Activated CD8-positive, alpha-beta memory T cell treated with anti-CD3 and anti-CD28 coated beads, Interleukin-2, amount 50 U/mL, for 48 hours (primary cell): ENCODE measurements around the gene MELK.

Source experiments
- DNase-seq: peaks from one replicate; pipeline ENCODE4 v3.0.0-alpha.2; 2020

The MELK gene

DNA sequence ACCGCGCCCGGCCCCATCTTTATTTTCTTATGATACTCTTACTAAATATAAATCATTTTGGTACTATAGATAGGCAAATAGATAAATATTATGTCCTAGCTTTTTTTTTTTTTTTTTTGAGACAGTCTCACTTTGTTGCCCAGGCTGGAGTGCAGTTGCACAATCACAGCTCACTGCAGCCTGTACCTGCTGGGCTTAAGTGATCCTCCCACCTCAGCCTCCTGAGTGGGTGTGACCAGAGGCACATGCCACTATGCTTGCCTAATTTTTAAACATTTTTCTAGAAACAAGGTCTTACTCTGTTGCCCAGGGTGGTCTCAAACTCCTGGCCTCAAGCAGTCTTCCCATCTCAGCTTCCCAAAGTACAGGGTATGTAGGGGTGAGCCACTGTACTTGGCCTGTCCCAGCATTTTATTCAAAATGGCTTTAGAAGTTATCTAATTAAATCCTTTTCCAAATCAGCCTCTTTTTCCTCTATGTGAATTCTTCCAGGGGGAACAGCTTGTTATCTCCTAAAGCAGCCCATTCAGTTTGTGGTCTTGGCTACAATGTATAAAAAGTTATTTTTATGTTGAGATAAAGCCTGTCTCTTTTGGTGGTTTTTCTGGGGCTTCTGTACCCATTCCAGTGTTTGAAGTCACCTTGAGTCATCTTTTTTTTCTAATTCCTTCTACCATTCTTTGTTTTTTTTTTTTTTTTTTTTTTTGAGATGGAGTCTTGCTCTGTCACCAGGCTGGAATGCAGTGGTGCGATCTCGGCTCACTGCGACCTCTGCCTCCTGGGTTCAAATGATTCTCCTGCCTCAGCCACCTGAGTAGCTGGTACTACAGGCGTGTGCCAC is 12.1 kb downstream of the MELK start:
- no peak for DNase-seq

GRCh38 chr9:36590231-36590630 is 17.5 kb downstream of the MELK start:
- no peak for DNase-seq

DNA sequence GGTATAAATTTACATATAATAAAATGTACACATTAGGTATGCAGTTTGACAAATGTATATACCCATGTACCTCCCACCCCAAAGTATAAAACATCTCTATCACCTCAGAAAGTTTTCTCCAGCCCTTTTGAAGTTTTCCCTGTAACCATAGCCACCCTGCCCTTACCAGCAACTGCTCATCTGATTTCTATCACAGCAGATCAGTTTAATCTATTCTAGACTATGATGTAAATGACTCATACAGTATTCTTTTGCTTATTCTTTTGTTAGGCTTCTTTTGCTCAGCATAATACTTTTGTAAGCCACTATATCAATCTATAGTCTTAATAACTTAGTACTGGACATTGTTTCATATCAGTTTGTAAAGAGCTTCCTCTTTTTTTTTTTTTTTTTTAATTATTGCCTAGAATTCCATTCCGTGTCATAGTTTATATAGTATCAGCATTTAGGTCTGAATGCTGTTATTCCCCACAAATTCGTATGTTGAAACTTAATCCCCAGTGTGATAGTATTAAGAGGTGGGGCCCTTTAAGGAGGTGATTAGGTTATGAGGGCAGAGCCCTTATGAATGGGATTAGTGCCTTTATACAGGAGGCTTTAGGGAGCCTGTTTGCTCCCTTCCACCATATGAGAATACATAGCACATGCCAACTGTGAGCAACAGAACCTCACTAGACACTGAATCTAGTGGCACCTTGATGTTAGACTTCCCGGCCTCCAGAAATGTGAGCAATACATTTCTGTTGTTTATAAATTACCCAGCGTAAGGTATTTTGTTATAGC is 20.3 kb downstream of the MELK start:
- DNase-seq, result no peak

DNA sequence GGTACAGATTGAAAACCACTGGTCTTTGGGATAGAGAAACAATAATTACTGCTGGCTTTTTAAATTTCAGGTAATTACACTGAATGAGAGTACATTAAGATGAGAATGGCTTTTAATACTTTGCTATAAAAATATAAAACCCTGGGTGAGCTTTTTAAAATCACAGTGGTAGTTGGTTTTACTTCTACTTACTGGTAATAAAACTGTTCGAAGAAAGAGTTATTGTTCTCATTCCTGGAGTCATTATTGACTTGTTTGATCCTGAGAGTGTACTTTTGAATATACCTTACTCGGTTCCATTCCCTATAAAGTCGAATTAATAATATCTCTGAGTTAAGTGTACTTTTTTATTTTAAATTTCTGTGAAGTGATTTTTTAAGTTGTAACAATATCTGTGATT is 21.5 kb downstream of the MELK start:
- no peak for DNase-seq

- no peak for DNase-seq
These were observed 24.9 kb downstream of the MELK start for GRCh38 chr9:36597412-36598178.

DNA sequence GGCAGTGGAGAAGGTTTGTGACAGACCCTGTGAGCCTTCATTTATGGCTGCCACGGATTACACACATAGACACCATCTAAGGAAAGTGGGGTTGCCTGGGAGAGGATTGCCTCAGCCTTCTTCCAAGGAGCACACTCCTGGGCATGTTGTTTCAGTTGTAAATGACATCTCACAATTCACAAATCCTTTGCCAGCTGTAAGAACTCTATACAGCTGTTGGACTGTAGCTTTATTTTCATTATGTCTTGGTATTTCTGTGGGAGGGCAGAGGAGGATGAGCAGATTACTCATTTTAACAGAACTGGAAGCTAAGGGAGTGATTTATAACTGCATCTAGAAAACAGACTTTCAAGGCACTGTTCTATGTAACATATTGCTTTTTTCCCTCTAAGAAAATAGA is 25.6 kb downstream of the MELK start:
- DNase-seq, result no peak

- no peak for DNase-seq
These were observed 30.3 kb downstream of the MELK start for GRCh38 chr9:36603006-36603405.

DNA sequence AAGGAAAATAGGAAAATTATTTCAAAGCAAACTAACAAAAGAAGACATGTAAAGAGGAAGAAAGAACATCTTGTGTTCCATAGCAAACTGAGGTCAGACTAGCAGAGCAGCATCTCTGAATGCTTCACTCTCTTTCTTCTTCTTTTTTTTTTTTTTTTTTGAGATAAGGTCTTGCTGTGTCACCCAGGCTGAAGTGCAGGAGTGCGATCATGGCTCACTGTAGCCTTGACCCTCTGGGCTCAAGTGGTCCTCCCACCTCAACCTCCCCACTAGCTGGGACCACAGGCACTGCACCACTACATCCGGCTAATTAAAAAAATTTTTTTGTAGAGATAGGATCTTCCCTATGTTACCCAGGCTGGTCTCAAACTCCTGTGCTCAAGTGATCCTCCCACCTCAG is 36.6 kb downstream of the MELK start:
- DNase-seq, result no peak

DNA sequence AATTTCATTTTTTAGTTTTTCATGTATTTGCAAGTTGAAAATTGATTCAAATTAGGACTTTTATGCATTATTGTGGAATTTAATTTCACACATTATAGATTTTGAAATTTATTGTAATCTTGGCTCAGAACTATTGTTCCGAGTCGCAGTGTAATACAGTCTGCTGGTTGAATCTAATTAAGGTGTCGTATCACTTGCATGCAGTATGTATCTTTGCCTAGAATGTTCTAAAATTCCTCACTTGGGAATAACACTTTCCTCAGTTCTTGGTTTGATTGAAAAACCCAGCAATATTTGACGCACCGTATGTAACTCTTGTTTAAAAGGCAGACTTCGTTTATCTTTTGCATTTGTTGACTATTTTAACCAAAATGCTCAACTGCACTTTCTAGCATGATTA is 49.4 kb downstream of the MELK start:
- DNase-seq, result no peak

DNA sequence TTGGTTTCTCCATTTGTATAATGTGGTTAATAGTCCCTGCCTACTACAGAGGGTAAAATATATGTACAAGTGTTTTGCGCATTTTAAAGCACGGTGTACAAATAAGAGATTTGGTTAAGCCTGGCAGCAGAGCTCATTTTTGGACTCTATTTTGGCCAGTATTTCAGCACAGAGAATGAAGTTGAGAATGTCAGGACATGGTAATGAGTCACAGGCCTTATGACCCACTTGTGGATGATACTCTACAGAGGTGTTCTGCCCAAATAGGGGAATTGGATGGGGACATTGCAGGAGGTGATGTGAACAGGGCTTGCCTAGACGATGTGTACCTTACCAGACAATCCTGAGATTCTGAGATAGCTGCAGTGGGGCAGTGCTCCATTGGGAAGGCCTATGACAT is 50.6 kb downstream of the MELK start:
- DNase-seq, result no peak

DNA sequence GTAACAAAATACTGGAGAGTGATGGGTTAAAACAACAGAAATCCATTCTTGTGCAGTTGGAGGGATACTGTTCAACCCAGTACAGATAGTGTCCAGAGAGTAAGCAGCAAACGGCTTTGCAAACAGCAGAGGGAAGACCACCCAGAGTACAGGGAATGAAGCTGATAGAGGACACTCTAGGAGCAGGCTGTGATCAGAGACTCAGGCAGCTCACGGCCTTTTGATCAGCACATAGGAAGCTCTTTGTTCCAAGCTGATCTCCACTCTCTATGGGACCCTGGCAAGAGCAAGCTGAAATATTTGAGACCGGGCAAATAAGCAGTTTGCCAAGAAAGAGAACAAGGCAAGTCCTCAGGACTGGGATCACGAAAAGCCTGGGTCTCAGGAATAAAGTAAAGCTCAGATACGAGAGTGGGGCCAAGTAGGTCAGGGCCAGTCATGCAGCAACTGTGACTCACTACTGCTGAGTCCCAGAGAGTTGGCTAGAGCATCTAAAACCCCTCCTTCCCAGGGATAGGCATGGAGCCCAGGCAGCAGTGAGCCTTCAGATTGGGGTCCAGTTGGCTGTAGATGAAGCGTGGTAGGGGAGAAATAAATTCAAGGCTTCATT is 52.4 kb downstream of the MELK start:
- no peak for DNase-seq

DNA sequence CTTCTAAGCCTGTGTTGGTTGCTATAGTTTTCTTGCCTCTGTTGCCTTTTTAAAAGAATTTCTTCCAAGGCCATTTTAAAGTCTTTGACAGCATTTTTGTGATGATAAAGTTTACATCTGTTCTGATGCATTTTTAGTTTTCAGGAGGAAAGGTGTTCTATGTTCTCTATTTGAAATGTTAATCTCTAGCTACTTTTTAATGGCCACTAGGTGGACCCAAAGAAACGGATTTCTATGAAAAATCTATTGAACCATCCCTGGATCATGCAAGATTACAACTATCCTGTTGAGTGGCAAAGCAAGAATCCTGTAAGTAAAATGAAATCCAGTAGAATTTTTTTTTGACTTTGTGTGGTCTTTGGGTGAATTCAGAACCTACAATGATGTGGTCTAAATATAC is 60.2 kb downstream of the MELK start:
- DNase-seq, result no peak

GRCh38 chr9:36637491-36638270 is 65.0 kb downstream of the MELK start:
- no peak for DNase-seq

DNA sequence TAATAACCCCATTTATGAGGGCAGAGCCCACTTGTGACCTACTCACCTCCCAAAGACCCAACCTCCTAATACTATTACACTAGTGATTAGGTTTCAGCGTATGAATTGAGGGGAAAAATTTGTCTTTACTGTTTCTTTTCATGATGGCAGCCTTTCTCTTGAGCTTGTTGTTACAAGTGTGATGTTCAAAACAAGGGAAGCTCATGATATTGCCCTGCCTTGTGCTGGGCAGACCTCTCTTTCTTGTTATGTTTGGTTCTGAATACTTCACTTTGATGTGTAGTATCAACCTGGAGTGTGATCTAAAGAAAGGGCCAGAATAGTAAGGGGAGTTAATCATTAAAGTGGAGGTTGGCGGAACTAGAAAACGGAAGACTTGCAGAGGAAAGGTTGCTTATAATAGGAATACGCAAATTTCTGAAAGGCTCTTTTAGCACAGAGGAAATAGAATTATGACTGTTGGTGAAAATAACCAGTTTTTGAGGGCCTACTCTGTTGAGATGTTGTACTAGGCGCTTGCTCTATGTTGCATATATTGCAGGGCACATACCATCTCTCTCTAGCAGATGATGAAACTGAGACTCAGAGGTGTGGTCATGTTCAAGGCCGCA is 68.2 kb downstream of the MELK start:
- DNase-seq, result no peak

DNA sequence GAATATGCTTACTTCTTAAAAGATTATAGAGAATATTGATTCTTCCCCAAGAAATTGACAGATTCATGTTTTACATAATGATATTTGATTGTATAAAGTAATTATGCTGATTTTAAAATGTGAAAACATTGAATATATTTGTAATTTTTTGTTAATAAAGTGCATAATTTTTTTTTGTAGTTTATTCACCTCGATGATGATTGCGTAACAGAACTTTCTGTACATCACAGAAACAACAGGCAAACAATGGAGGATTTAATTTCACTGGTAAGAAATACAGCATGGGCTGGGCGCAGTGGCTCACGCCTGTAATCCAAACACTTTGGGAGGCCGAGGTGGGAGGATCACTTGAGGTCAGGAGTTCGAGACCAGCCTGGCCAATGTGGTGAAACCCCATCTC is 70.1 kb downstream of the MELK start:
- no peak for DNase-seq

GRCh38 chr9:36656842-36657241 is 84.1 kb downstream of the MELK start:
- no peak for DNase-seq

DNA sequence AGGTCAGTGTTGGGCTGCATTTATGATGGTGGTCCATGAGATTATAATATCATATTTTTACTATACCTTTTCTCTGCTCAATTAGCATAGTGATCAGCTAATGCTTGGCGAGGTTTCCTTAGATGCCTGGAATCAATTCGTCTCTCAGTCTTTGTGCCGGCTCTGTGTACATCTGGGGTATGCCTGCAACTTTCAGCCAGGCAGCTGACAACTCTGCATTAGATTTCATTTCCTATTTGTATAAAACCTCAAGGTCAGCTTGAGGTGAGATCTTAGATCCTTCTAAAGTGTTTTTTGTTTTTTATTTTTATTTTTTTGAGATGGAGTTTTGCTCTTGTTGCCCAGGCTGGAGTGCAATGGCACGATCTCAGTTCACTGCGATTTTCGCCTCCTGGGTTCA is 86.8 kb downstream of the MELK start:
- no peak for DNase-seq

- no peak for DNase-seq
These were observed 92.1 kb downstream of the MELK start for GRCh38 chr9:36664806-36665205.

DNA sequence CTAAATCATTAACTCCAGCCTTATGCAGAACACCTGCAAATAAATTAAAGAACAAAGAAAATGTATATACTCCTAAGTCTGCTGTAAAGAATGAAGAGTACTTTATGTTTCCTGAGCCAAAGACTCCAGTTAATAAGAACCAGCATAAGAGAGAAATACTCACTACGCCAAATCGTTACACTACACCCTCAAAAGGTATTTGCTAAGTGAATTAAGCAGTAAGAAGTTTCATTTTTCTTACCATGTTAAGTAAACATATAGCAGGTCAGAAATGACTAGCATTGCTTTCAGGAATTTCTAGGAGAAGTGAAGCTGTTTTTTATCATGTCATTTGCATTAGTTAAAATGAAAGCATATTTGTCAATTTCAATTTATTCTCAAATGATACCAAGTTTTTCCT is 92.7 kb downstream of the MELK start:
- DNase-seq, result no peak

DNA sequence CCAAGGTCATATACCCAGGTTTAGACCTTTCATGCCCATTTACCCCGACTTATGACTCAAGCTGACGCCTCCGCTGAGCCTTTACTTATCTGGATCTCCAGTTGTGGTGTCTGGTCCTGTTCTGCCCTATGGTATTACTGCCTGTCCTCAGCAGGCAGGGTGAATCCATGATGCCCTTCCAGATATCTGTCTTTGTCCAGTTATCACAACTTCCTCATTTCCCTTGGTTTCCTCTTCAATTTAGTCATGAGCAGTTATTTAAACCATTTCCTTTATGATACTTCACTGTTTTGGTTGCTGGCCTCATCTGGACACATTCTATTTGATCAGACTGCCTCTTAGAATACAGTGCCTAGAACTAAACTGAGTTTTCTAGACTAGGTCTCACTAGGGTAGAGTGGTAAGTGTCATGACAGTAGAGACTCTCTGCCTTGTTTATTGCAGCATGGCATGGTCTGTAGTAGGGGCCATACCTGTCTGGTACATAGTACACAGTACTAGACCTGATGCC is 93.3 kb downstream of the MELK start:
- no peak for DNase-seq

DNA sequence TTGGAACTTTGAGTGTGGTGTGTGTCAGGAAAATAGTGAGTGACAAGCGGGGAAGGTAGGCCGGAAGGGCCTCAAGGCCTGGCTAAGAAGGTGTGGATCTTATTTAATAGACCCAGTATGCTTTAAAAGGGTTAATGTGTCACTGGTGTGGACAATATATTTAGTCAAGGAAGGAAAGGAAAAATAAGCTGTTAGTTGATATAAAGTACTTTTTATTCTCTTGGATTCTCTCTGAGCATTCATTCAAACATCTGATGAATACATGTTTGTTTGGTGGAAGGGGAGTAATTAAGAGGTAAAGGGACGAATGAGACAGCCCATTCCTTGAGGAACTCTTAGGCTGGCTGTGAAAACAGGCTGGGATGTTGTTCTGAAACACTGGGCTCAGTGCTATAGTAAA is 98.9 kb downstream of the MELK start:
- no peak for DNase-seq

DNA sequence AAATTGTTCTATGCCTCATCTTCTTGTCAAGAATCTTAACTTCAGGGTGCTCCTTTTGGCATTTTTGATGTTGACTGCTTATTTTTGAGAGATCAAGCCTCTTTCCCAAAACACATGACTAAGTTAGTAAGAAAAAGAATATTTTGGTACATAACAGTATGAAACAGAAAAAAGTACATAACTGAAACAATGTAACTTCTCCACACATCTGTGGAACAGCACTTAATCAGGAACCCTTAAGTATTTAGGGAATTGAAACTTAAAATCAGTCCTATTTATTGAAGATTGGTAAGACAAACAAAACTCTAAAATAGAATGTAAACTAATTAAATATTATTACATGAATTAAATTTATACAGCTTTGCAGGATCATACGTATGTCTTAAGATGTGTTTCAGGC is 103.4 kb downstream of the MELK start:
- no peak for DNase-seq
